Tibial artery (tissue), 4 donors: ENCODE data around the gene PI4KB.
A peak's percentile ranks its signal among the peaks of the same experiment; 100 is the strongest.

Experiments used
- DNase-seq, 2 donors: peaks; one replicate each; pipeline ENCODE4 v3.0.0-alpha.2; 2019
- H3K27ac ChIP-seq, 2 donors: fragments of 200-600 bp; sonication (generic) in 1 of 2; 1 replicate in 1 of 2; 2 replicates in 1 of 2; pipeline ENCODE4 v1.5.1; 2018 to 2019; ENCODE audit warnings: mild to moderate bottlenecking in 1 of 2
- H3K27me3 ChIP-seq, 2 donors: fragments of 200-600 bp; sonication (generic) in 1 of 2; one replicate each; pipeline versions ENCODE4 v1.5.1 to v1.6.0; 2016 to 2019
- H3K36me3 ChIP-seq, 3 donors: fragments of 200-600 bp; sonication (generic) in 2 of 3; one replicate each; pipeline ENCODE4 v1.5.1; 2016 to 2019; ENCODE audit warnings: mild to moderate bottlenecking in 2 of 3
- H3K4me1 ChIP-seq, 4 donors: fragments of 200-600 bp; sonication (generic) in 2 of 4; 1 replicate in 3 of 4; 2 replicates in 1 of 4; pipeline ENCODE4 v1.5.1; 2016 to 2019
- H3K4me3 ChIP-seq, 2 donors: fragments of 200-600 bp; sonication (generic) in 1 of 2; 1 replicate in 1 of 2; 2 replicates in 1 of 2; pipeline ENCODE4 v1.5.1; 2018 to 2019; ENCODE audit warnings: mild to moderate bottlenecking in 2 of 2
- H3K9me3 ChIP-seq, 3 donors: fragments of 200-600 bp; sonication (generic) in 1 of 3; one replicate each; pipeline ENCODE4 v1.5.1; 2016 to 2019
- CTCF ChIP-seq, 2 experiments: fragments of 200-600 bp in 1 of 2; fragments of 450-650 bp in 1 of 2; IDR thresholded peaks; one replicate each; pipeline ENCODE4 v1.5.1; 2017 to 2019; ENCODE audit warnings: antibody characterized with exemption in 2 of 2, mild to moderate bottlenecking in 1 of 2, moderate library complexity in 1 of 2
- intact Hi-C: fragments of 100-400 bp; cut with DNase I; formaldehyde crosslinking; loops from one replicate; pipeline ENCODE4 v1.15.0; 2023; ENCODE audit warnings: low total_unique reads

Gene PI4KB

GRCh38 chr1:151288502-151288901, 38.7 kb downstream of the PI4KB start:
- no peak for TF ChIP-seq CTCF (IDR thresholded peaks at IDR 0.05)
- Histone ChIP-seq H3K4me1 (peaks cover 0 to 23% (median 10%) of the 10 kb centered on the region in 4 donors), H3K4me3 (no peak overlapping the region), H3K9me3 (no peaks in the 10 kb centered on the region), H3K27ac (no peak overlapping the region), H3K27me3 (no peaks in the 10 kb centered on the region), H3K36me3 (peaks cover 71 to 89% (median 78%) of the 10 kb centered on the region in 3 donors)
- no peak for DNase-seq
- intact Hi-C loops: no loop called here

GRCh38 chr1:151287767-151288500, 39.3 kb downstream of the PI4KB start:
- TF ChIP-seq CTCF (IDR thresholded peaks at IDR 0.05): no peak
- Histone ChIP-seq H3K27me3 (no peaks in the 10 kb centered on the region), H3K27ac (no peak overlapping the region), H3K9me3 (no peaks in the 10 kb centered on the region), H3K4me1 (peaks cover 0 to 28% (median 14%) of the 10 kb centered on the region in 4 donors), H3K36me3 (peaks cover 66 to 83% (median 72%) of the 10 kb centered on the region in 3 donors), H3K4me3 (no peak overlapping the region)
- no peak for DNase-seq
- intact Hi-C loops: no loop called here

GRCh38 chr1:151287341-151287699, 39.9 kb downstream of the PI4KB start:
- no peak for TF ChIP-seq CTCF (IDR thresholded peaks at IDR 0.05)
- no peak for DNase-seq
- Histone ChIP-seq H3K4me3 (no peak overlapping the region), H3K9me3 (no peaks in the 10 kb centered on the region), H3K4me1 (peaks cover 0 to 28% (median 14%) of the 10 kb centered on the region in 4 donors), H3K27ac (no peak overlapping the region), H3K27me3 (no peaks in the 10 kb centered on the region), H3K36me3 (peaks cover 60 to 77% (median 66%) of the 10 kb centered on the region in 3 donors)
- intact Hi-C loops: no loop called here

GRCh38 chr1:151286619-151287340, 40.4 kb downstream of the PI4KB start:
- TF ChIP-seq CTCF (IDR thresholded peaks at IDR 0.05): no peak
- intact Hi-C loops: no loop called here
- peaks cover 55 to 71% (median 61%) of the 10 kb centered on the region in 3 donors for H3K36me3 ChIP-seq
- no peaks in the 10 kb centered on the region for H3K9me3 ChIP-seq
- peaks cover 0 to 28% (median 14%) of the 10 kb centered on the region in 4 donors for H3K4me1 ChIP-seq
- H3K4me3 ChIP-seq: no peak overlapping the region
- H3K27me3 ChIP-seq: no peaks in the 10 kb centered on the region
- no peak for DNase-seq
- H3K27ac ChIP-seq: no peak overlapping the region

- Histone ChIP-seq H3K4me1 (peaks cover 0 to 24% (median 19%) of the 10 kb centered on the region in 4 donors), H3K9me3 (no peaks in the 10 kb centered on the region), H3K36me3 (peaks cover 31 to 45% (median 36%) of the 10 kb centered on the region in 3 donors), H3K27ac (peak overlapping the region; percentile 96), H3K27me3 (no peaks in the 10 kb centered on the region), H3K4me3 (peak overlapping the region in 1 of 2 donors; percentile 87)
- intact Hi-C loops: no loop called here
- DNase-seq: no peak
- no peak for TF ChIP-seq CTCF (IDR thresholded peaks at IDR 0.05)
These were observed 43.1 kb downstream of the PI4KB start for GRCh38 chr1:151284013-151284577.
